ENCODE measurements around the gene POM121C.
"Not testable (repeated sequence)": the region's sequence is repeated elsewhere in the genome, so short reads cannot be mapped to it uniquely, and the experiment has no call there.

The POM121C gene

DNA sequence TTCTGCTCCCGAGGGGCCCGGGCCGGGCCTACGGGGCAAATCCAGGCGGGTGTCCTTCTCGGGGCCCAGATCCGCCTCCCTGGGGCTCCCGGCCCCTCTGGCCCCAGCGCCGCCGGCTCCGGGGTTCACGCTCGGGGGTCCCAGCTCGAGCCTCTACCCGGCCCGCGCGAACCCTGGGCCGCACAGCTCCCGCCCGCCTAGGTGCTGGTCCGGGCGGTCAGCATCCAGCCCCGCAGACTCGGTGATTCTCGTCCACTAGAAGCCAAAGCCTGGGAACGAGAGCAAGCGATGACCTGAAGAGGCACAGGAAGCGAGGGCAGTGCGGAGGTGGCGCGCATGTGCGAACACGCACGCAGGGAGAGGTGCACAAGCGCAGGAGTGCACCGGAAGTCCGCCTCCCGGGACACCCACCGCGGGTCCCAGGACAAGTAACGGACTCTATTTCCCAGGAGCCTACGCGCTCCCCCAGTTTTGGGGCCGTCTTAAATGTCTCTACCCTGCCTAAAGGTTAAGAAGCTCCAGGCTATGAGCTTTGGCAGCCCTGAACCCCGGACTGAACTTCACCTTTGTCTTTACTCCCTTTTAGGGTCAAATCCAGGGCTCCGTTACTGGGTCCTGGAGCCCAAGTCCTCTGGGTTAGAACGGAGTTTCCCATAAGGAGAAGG lies at the start of gene POM121C:
Gene POM121C (minus strand): TSS at position 321 of the 665 bp plus-strand sequence. CDS start 44,803 bp downstream, outside the sequence.
- DNase-seq (ENCODE audit: low read depth) = peak; percentile 87
- H3K4me3 ChIP-seq (ENCODE audit: low read length) = peak within 1 kb of the TSS; percentile 62

DNA sequence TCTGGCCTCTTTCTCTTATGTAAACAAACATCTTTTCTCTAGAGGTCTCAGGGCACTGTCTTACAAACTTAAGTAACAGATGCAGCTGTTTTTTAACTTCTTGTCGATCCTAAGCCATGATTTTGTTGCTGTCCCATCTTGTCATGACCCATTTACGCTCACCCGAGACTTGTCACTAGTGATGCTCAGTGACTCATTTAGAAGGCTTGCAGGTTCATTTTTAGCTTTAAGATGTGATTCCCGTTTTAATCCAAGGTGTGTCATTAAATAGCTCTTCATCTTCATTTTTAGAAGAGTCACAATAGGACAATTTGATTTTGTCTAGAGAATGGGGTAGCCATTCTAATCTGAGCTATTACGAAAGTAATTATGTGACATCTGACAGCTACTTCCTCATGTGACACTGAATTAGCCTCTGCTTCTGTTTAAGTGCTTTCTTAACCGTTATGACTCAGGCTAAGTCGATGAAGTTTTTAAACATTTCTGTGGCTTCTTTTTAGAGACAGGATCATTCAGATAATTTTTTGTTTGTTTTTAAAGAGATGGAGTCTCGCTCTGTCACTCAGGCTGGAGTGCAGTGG lies 48.7 kb upstream of the POM121C start:
- H3K4me3 ChIP-seq (ENCODE audit: low read length) = no peak overlapping the region
- TF ChIP-seq, protein P1, sequence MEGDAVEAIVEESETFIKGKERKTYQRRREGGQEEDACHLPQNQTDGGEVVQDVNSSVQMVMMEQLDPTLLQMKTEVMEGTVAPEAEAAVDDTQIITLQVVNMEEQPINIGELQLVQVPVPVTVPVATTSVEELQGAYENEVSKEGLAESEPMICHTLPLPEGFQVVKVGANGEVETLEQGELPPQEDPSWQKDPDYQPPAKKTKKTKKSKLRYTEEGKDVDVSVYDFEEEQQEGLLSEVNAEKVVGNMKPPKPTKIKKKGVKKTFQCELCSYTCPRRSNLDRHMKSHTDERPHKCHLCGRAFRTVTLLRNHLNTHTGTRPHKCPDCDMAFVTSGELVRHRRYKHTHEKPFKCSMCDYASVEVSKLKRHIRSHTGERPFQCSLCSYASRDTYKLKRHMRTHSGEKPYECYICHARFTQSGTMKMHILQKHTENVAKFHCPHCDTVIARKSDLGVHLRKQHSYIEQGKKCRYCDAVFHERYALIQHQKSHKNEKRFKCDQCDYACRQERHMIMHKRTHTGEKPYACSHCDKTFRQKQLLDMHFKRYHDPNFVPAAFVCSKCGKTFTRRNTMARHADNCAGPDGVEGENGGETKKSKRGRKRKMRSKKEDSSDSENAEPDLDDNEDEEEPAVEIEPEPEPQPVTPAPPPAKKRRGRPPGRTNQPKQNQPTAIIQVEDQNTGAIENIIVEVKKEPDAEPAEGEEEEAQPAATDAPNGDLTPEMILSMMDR (IDR thresholded peaks at IDR 0.05; ENCODE audit: insufficient read depth, low read depth, low read length, missing control alignments) = no peak
- peak; percentile 26 for DNase-seq (ENCODE audit: low read depth)

DNA sequence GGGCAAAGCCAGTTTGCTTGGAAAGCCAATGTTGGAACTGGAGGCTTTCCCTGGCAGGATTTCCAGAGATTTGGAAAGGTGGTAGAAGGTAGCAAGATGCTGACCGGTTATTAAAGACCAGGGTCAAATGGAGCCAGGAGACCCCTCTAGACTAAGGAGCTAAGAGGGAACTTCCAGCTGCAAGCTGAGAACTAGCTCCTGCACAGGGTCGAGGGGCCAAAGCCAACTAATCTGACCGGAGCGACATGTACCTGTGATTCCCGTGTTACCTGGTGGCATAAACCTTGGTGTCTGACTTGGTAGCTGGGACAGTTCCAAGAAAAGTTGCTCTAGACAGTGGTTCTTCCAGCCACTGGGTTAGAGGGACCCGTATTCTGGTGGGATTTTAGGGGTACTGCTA lies 47.8 kb upstream of the POM121C start:
- TF ChIP-seq, protein P1 (IDR thresholded peaks at IDR 0.05; ENCODE audit: insufficient read depth, low read depth, low read length, missing control alignments) = no peak
- DNase-seq (ENCODE audit: low read depth) = no peak

DNA sequence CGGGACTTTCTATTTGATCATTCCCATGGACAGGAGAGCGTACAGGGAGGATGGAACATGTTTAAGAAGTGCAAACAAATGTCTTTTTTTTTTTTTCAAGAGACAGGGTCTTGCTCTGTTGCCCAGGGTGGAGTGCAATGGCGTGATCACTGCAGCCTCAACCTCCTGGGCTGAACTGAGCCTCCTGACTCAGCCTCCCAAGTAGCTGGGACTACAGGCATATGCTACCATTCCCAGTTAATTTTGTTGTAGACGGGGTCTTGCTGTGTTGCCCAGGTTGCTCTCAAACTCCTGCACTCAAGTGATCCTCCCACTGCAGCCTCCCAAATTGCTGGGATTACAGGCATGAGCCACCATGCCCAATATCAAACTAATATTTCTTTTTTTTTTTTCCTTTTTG lies 46.5 kb upstream of the POM121C start:
- TF ChIP-seq, protein P1 (IDR thresholded peaks at IDR 0.05; ENCODE audit: insufficient read depth, low read depth, low read length, missing control alignments) = no peak
- no peak overlapping the region for H3K4me3 ChIP-seq (ENCODE audit: low read length)
- DNase-seq (ENCODE audit: low read depth) = no peak

More for the DNA sequence above, 47.8 kb upstream of the POM121C start:
- H3K4me3 ChIP-seq (ENCODE audit: low read length) = no peak overlapping the region

DNA sequence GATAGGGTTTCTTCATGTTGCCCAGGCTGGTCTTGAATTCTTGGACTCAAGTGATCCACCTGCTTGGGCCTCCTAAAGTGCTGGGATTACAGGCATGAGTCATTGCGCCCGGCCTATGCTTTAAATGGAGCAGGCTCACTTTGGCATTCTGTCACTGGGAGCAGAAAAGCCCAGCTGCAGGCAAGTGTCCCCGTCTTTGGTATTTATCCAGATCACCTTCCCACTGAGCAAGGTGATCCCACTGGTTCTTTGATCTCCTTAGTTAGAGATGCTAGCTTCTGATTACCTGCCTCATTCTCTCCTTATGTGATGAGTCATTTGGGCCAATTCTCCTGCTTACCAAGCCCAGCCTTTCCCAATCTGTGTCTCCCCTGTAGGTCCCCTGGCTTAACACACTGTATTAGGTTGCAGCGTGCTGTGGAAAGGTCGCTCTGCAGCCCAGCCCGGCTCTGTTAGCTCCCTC lies 45.3 kb upstream of the POM121C start:
- no peak overlapping the region for H3K4me3 ChIP-seq (ENCODE audit: low read length)
- peak; percentile 47 for DNase-seq (ENCODE audit: low read depth)
- TF ChIP-seq, protein P1 (IDR thresholded peaks at IDR 0.05; ENCODE audit: insufficient read depth, low read depth, low read length, missing control alignments) = no peak

DNA sequence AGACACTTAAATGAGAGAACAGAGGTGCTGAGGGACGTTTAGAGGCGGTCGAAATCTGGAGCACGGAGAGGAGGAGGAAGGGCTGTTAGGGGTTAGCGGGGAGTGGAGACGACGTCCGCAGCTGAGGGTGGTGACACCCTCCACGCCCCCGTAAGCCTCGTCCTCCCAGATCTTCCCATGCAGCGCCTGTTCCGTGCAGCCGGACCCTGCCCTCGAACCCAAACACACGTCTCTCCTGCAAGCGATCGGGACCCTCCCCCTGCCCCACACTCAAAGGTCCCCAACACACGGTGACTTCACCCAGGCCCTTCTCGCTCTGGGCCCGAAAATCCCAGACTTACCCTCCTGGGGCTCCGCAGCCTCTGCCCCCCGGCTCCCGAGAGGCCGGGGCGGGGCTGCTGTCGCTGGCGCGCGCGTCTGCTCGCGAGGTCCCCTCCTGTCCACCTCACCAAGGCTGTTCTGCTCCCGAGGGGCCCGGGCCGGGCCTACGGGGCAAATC lies 41.2 kb upstream of the POM121C start:
- H3K4me3 ChIP-seq (ENCODE audit: low read length) = peak overlapping the region; percentile 81
- DNase-seq (ENCODE audit: low read depth) = peak; percentile 7

DNA sequence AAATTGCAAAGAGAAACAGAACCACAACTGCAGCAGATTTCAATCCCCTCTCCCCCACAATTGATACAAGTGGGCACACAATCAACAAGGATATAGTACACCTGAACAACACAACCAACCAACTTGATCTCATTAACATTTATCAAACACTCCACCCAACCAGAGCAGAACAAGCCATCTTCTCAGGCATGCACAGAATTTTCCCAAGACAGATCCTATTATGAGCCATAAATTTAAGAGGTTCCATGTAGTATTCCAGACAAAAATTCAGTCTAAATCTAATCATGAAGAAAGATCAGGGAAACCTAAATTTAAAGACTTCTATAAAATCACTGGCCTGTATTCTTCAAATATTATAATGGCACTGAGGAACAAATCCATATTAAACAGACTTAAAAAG lies 35.6 kb upstream of the POM121C start:
- not testable (repeated sequence) for H3K4me3 ChIP-seq (ENCODE audit: low read length); DNase-seq (ENCODE audit: low read depth)

DNA sequence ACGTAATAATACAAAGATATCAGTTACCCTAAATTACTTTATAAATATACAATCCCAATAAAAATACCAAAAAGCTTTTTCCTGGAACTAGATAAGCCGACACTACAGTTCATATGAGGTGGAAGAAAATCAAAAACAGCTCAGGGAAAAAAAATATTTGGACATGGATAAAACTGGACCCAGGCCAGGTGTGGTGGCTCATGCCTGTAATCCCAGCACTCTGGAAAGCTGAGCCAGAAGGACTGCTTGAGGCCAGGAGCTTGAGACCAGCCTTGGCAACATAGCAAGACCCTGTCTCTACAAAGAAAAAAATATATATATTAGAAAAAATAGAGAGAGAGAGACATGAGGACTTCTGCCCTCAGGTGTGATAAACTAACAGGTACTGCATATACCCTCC lies 32.7 kb upstream of the POM121C start:
- DNase-seq (ENCODE audit: low read depth); H3K4me3 ChIP-seq (ENCODE audit: low read length): not testable (repeated sequence)

DNA sequence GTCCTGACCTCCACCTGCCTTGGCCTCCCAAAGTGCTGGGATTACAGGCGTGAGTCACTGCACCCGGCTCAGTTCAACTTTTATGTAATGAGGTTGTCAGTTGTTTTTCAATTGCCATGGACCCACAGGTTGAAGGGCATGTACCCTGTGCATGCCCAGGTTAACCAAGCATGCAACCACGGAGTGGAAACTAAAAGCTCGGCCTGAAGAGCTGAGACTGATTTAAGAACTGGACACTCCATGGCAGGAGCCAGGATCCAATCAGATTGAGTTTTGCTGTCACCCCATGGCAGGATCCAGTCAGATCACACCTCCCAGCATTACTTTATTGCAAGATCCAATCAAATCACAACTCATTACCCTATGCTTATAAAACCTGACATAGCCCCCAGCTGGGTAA lies 22.9 kb upstream of the POM121C start:
- DNase-seq (ENCODE audit: low read depth); H3K4me3 ChIP-seq (ENCODE audit: low read length): not testable (repeated sequence)

DNA sequence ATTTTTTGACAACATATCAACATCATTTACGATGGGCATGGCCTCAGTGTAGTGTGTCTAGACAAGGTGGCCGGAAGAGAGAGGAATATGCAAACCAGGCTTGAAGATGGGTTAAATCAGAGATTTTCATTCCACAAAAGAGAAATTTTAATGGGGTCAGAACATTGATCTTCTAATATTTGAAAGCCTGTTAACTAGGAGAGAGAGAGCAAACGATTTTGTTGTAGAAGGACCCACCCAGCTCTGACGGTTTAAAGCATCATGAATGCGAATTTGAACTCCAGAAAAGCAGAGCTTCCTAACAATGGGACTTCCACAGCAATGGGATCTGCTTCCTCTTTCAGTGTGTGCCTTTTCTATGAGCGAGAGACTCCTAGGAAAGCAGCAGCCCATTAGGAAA lies 5.9 kb upstream of the POM121C start, which contains the start of gene SPDYE5:
Gene SPDYE5 (plus strand): TSS at position 301 of the 400 bp plus-strand sequence. CDS start 1,728 bp downstream, outside the sequence.
- DNase-seq (ENCODE audit: low read depth) = not testable (repeated sequence)

DNA sequence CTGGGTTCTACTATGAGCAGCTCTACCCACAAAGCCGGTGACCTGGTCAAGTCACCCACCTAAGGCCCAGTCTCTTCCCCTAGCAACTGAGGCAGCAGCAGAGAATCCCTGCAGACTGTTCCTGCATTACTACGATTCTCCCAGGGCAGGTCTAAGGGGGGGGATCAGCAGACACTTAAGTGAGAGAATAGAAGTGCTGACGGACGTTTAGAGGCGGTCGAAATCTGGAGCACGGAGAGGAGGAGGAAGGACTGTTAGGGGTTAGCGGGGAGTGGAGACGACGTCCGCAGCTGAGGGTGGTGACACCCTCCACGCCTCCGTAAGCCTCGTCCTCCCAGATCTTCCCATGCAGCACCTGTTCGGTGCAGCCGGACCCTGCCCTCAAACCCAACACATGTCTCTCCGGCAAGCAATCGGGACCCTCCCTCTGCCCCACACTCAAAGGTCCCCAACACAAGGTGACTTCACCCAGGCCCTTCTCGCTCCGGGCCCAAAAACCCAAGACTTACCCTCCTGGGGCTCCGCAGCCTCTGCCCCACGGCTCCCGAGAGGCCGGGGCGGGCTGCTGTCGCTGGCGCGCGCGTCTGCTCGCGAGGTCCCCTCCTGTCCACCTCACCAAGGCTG lies 632 bp downstream of the POM121C start:
- not testable (repeated sequence) for DNase-seq (ENCODE audit: low read depth)
- peak overlapping the region; percentile 62 for H3K4me3 ChIP-seq (ENCODE audit: low read length)

More for the DNA sequence above, 5.9 kb upstream of the POM121C start, which contains the start of gene SPDYE5:
- H3K4me3 ChIP-seq (ENCODE audit: low read length) = not testable (repeated sequence)

DNA sequence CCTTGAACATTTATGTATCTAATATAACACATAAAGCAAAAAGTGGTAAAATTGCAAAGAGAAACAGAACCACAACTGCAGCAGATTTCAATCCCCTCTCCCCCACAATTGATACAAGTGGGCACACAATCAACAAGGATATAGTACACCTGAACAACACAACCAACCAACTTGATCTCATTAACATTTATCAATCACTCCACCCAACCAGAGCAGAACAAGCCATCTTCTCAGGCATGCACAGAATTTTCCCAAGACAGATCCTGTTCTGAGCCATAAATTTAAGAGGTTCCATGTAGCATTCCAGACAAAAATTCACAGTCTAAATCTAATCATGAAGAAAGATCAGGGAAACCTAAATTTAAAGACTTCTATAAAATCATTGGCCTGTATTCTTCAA lies 5.8 kb downstream of the POM121C start:
- DNase-seq (ENCODE audit: low read depth) = not testable (repeated sequence)

DNA sequence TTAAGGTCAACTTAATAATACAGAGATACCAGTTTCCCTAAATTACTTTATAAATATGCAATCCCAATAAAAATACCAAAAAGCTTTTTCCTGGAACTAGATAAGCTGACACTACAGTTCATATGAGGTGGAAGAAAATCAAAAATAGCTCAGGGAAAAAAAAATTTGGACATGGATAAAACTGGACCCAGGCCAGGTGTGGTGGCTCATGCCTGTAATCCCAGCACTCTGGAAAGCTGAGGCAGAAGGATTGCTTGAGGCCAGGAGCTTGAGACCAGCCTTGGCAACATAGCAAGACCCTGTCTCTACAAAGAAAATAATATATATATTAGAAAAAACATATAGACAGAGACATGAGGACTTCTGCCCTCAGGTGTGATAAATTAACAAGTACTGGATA lies 8.6 kb downstream of the POM121C start:
- not testable (repeated sequence) for H3K4me3 ChIP-seq (ENCODE audit: low read length); DNase-seq (ENCODE audit: low read depth)

More for the DNA sequence above, 5.8 kb downstream of the POM121C start:
- H3K4me3 ChIP-seq (ENCODE audit: low read length) = not testable (repeated sequence)

DNA sequence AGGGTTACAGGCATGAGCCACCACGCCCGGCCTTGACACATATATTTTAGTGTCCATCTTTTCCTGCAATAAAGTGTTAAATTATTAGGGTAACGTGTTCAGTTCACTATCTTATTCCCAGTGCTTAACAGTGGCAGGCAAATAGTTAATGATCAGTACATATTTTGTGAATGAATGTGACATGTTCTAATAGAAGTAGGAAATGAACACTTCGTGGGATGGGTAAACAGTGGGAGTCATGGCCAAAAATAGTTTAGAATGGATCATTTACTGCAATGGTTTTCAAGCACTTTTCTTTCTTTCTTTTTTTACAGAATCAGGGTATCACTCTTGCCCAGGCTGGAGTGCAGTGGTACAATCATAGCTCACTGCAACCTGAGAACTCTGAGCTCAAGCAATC lies 15.9 kb downstream of the POM121C start:
- not testable (repeated sequence) for DNase-seq (ENCODE audit: low read depth); H3K4me3 ChIP-seq (ENCODE audit: low read length)
